Measurements from ENCODE around the gene TCERG1.

DNA sequence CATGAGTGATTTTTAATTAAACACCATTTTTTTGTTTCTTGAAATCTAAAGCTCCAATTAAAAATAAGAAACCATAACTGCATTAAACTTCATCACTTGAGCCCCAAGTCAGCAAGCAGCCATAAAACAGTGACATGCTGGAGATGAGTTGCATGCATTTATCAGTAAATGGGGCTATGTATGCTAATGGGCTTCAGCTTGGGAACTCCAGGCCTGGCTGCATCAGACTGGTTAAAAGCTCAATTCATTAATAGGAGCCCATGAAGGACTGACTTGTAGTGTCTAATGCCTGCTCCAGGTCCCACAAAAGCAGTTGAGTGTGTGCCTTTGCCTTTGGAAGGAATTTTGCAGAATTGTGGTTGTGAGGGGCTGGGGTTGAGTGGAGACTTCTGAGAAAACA lies 102.5 kb downstream of the TCERG1 start:
- TF ChIP-seq, protein P1, sequence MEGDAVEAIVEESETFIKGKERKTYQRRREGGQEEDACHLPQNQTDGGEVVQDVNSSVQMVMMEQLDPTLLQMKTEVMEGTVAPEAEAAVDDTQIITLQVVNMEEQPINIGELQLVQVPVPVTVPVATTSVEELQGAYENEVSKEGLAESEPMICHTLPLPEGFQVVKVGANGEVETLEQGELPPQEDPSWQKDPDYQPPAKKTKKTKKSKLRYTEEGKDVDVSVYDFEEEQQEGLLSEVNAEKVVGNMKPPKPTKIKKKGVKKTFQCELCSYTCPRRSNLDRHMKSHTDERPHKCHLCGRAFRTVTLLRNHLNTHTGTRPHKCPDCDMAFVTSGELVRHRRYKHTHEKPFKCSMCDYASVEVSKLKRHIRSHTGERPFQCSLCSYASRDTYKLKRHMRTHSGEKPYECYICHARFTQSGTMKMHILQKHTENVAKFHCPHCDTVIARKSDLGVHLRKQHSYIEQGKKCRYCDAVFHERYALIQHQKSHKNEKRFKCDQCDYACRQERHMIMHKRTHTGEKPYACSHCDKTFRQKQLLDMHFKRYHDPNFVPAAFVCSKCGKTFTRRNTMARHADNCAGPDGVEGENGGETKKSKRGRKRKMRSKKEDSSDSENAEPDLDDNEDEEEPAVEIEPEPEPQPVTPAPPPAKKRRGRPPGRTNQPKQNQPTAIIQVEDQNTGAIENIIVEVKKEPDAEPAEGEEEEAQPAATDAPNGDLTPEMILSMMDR (conservative IDR thresholded peaks at IDR 0.05; ENCODE audit: low read depth, low read length): no peak
- TF ChIP-seq EZH2 (IDR thresholded peaks at IDR 0.05; ENCODE audit: borderline replicate concordance, low read depth, low read length, poor library complexity, severe bottlenecking): no peak
